GM18951 (cell line): Measurements from ENCODE around the gene MIGA1.

Experiments used
- POLR2A ChIP-seq: IDR thresholded peaks from 4 replicates; pipeline ENCODE4 v1.6.1; 2011; ENCODE audit warnings: mild to moderate bottlenecking; ENCODE audit not compliant: insufficient read length, insufficient read depth; ENCODE audit errors: extremely low read depth
- in situ Hi-C: fragments of 300-500 bp; cut with MboI; formaldehyde crosslinking; loops from one replicate; pipeline ENCODE4 v1.12.0; 2022; ENCODE audit warnings: low sequenced_read_pairs, mixed read lengths, inconsistent platforms; ENCODE audit not compliant: unreplicated experiment

MIGA1 gene

DNA sequence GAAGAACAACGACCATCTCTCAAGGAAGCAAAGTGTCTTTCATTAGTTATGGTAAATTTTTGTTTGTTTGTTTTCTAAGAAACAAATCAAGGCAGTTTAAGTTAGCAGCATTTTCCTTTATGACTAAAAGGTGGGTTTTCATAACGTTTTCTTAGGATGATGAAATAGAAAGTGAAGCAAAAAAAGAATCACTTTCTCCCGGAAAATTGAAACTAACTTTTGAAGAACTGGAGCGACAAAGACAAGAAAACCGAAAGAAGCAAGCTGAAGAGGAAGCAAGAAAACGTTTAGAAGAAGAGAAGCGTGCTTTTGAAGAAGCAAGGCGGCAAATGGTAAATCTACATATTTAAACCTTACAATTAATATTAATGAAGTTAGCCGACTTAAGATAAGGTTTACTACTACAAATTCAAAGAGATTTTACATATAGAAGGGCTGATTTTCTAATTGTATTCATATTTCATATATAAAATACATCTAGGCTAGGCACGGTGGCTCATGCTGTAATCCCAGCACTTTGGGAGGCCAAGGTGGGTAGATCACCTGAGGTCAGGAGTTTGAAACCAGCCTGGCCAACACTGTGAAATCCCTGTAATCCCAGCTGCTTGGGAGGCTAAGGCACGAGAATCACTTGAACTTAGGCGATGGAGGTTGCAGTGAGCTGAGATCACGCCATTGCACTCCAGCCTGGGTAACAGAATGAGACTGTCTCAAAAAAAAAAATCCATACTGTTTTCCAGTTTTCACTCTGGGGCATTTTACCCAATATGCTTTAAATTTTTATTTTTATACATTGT, 147.3 kb downstream of the MIGA1 start:
- in situ Hi-C loops, result no loop called here
- TF ChIP-seq POLR2A, result no peak

DNA sequence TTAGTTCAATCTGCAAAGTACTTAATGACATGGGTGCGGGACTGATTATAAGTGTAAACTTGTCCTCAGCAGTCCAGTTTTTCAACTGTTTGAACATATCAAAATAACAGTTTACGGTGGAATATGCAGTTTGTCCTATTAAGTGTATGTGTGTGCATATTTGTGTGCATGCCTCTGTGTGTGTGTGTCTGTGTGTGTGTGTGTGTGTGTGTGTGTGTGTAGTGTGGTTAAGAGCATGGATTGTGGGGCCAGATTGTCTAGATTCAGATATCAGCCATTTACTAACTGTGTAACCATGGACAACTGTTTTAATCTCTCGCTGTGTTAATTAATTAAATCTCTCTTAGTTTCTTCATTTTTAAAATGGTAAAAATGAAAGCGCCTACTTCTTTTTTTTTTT, 148.0 kb downstream of the MIGA1 start:
- TF ChIP-seq POLR2A, result no peak
- in situ Hi-C loops, result no loop called here
